ENCODE data around the gene THUMPD2.

DNA sequence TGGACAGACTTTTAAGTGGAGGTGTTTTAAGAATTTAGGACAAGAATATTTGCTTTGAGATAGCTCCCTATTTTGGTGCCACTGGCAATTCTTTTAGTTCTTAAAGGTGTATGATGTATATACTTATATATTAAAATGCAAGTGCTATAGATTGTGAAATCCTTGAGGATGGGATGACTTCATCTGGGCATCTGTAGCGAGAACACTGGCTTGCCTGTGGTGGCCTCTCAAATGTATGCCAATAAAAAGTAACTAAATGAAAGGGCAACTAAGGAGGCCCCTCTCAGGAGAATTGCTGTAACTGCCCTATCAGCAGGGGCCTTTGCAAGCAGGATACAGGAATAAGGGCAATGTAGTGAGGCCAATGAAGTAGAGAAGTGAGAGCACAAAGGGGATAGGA is 2.6 kb upstream of the THUMPD2 start:
- TF ChIP-seq, protein P1, sequence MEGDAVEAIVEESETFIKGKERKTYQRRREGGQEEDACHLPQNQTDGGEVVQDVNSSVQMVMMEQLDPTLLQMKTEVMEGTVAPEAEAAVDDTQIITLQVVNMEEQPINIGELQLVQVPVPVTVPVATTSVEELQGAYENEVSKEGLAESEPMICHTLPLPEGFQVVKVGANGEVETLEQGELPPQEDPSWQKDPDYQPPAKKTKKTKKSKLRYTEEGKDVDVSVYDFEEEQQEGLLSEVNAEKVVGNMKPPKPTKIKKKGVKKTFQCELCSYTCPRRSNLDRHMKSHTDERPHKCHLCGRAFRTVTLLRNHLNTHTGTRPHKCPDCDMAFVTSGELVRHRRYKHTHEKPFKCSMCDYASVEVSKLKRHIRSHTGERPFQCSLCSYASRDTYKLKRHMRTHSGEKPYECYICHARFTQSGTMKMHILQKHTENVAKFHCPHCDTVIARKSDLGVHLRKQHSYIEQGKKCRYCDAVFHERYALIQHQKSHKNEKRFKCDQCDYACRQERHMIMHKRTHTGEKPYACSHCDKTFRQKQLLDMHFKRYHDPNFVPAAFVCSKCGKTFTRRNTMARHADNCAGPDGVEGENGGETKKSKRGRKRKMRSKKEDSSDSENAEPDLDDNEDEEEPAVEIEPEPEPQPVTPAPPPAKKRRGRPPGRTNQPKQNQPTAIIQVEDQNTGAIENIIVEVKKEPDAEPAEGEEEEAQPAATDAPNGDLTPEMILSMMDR (IDR thresholded peaks at IDR 0.05), result no peak
- TF ChIP-seq, protein P2, sequence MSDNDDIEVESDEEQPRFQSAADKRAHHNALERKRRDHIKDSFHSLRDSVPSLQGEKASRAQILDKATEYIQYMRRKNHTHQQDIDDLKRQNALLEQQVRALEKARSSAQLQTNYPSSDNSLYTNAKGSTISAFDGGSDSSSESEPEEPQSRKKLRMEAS (CRISPR knock-in tag; IDR thresholded peaks at IDR 0.05), result no peak
- TF ChIP-seq, protein P3, sequence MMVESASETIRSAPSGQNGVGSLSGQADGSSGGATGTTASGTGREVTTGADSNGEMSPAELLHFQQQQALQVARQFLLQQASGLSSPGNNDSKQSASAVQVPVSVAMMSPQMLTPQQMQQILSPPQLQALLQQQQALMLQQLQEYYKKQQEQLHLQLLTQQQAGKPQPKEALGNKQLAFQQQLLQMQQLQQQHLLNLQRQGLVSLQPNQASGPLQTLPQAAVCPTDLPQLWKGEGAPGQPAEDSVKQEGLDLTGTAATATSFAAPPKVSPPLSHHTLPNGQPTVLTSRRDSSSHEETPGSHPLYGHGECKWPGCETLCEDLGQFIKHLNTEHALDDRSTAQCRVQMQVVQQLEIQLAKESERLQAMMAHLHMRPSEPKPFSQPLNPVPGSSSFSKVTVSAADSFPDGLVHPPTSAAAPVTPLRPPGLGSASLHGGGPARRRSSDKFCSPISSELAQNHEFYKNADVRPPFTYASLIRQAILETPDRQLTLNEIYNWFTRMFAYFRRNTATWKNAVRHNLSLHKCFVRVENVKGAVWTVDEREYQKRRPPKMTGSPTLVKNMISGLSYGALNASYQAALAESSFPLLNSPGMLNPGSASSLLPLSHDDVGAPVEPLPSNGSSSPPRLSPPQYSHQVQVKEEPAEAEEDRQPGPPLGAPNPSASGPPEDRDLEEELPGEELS (CRISPR knock-in tag; IDR thresholded peaks at IDR 0.05), result no peak
- no peak for TF ChIP-seq GABPB1 (CRISPR knock-in tag; IDR thresholded peaks at IDR 0.05)
- no peak for TF ChIP-seq NR2C2 (CRISPR knock-in tag; IDR thresholded peaks at IDR 0.05)
- TF ChIP-seq ESRRA (CRISPR knock-in tag; IDR thresholded peaks at IDR 0.05; ENCODE audit: borderline replicate concordance), result no peak
- TF ChIP-seq CREB1 (CRISPR knock-in tag; IDR thresholded peaks at IDR 0.05), result no peak
